Kidney glomerular epithelial cell (primary cell): ENCODE data around the gene NRN1.

Source experiments
- DNase-seq: peaks from one replicate; lab custom pipeline; 2025; lab: John Stamatoyannopoulos, UW

The NRN1 gene

DNA sequence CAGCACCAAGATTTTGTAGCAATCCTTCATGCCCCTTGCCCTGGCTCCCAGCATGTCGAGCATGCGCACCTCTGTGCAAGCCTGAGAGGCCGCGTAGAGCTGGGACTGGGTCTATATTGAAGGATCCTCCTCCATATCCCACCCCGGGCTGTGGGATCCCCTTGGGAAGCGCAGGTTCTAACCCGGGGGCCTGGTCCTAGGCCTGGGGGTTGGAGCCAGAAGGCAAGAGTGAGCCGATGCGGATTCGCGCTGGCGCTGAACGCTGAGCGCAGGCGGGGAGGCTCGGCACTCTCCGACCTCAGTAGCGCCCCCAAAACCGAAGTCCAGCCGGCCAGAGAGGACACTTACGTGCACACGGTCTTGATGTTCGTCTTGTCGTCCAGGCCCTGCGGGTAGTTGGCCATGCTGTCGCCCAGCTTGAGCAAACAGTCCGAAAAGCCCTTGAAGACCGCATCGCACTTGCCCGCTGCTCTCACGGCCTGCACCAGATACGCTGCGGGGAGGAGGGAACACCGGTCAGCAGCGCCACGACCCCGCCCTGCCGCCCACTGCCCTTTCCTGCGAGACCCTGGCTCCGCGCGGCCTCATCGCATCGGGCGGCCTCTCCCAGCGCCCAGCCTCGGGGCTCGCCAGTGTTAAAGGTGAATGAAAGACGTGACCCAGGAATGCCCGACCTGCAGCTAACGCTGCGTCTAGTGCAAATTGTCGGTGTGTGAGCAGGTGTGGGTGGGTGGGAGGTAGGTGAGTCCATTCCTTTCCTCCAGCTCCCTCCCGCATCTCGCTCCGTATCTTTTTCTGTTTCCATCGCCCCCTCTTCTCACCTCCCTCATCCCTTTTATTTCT, 4.5 kb downstream of the NRN1 start:
- DNase-seq = no peak

DNA sequence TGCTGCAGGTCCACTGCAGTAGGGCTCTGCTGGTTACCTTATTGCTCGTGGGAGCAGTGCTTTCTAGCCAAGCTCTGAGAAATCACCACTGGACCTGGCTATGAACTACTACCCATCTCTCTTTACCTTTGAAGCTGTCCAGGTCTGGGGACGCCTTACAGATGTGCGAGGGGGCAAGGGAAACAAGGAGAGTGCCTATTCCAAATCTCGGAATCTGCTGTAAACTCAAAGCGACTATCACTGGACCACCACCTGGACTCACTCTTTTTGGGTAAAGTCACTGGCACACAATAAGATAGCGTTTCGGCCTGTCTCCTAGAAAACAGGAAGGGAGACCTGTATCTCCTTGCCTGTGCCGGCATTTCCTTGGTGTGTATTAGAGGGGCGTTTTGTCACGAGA, 5.3 kb downstream of the NRN1 start:
- DNase-seq = no peak

DNA sequence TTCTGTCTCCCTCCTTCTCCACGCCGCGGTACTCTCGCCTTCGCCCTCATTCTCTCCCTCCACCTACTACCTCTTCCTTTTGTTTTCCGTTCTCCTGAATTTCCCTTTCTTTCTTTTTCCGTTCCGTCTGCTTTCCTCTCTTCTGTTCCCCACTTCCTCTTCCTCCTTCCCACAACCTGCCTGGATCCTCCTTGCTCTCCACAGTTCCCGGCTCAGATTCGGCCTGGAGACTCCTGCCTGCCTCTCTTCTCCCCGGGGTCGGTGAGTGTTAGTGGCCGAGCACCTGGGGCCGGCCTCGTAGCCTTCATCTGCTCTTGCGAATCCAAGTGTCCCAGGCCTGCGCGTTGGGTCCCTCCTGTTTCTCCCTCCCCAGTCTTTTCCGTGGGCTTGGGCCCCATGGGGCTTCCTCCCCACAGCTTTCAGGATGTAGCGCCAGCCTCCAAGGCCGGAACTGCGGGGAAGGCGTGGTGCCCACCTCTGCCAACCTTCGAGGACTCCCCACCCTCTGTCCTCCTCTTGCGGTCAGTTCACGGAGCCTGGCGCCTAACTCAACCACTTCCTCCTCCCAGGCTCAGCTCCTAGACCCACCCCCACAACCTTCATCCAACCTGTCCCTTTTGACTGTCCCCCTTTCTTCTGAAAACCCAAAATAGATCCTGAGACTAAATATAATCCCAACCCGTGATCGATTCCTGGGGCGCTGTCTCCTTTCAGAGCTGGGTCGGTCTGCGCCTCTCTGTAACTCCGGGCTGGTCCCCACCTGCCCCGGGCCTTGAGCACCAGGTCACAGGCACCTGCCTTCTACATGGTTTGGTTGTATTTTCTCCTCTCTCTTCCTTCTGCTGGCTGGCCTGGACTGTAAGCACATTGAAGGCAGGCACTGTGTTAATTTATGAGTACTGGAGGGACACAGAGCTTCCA, 6.8 kb downstream of the NRN1 start:
- no peak for DNase-seq

DNA sequence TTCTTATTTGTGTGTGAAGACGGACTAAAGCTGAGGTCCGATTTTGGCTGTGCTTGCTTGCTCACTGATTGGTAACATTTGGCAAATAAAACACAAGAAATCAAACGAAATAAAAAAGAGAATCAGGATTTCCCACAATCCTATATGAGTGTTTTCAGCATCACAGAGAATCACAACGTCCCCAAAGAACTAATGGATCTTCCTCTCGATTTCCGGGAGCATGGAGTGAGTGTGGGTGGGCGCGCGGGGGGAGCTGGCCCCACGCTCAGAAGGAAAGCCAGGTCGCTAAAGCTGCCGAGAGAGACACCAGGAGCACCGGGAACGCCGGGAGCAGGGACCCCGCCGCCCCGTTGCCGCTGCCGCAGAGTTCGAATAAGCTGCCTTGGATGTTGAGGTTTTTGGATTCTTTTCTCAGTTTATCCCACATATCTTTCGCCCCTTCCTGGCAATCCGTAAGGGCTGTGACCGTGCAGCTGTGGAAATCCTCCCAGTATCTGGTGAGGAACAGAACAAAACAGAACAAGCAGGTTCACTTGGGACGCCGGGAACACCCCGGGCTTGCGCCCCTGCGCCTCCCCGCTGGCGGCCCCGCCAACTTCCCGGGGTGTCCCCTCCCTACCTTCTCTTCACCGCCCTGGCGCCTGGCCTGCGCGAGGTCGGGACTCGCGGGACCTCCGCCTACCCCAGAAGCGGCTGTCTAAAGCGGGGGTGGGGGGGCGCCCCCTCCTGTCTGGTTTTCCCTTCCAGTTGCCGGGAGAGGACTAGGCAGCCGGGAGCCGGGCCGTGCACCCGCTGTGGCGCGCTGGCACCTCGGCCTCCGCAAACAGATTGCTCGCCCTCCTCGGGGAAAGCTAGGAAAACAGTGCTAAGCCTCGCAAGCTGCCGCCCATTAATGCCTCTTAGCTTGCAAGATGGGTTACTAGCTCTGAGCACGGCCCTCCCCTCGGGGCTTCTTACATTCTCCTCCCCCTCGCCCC, 7.7 kb downstream of the NRN1 start:
- no peak for DNase-seq

DNA sequence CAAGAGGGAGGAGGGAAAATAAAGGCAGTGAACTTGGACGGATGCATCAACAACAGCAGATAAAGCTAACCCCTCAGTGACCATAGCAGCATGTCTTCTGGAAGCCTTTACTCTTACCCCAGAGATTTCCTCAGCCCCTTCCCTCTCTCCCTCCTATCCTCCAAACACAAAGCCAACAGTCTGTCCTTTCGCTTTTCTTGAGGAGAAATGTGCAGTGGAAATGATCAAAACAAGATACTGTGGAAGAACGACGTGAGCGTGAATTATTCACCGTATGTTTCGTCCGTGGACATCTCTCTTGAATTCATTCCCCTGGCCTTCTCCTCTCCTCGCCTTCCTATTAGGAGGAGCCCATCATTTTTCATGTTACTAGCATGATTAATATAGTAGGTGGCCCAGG, 8.5 kb downstream of the NRN1 start:
- DNase-seq = no peak

DNA sequence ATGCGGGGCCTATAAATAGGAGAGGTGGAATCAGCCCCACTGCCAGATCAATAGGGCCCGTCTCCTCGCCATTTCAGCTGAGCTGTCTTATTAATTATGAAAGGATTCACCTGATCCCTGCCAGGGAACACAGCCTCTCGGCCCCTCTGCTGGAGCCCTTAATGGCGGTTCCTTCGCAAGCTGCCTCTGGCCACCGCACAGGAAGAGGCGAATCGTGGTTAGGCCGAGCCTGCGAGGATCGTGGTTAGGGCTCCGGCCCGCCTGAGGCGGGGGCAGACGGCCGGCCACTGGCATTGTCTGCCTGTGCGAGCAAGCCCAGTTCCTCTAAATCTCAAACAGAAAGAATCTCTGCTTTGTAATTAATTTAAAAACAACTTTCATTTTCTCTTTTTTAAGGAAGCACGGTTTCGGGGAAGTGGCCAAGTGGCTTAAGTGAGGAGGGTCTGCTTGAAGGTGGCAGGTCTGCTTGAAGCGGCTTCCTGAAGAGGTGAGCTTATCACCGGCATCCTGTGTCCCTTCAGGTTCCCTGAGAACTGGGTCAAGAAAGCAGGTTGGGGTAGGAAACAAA, 9.2 kb downstream of the NRN1 start:
- no peak for DNase-seq

DNA sequence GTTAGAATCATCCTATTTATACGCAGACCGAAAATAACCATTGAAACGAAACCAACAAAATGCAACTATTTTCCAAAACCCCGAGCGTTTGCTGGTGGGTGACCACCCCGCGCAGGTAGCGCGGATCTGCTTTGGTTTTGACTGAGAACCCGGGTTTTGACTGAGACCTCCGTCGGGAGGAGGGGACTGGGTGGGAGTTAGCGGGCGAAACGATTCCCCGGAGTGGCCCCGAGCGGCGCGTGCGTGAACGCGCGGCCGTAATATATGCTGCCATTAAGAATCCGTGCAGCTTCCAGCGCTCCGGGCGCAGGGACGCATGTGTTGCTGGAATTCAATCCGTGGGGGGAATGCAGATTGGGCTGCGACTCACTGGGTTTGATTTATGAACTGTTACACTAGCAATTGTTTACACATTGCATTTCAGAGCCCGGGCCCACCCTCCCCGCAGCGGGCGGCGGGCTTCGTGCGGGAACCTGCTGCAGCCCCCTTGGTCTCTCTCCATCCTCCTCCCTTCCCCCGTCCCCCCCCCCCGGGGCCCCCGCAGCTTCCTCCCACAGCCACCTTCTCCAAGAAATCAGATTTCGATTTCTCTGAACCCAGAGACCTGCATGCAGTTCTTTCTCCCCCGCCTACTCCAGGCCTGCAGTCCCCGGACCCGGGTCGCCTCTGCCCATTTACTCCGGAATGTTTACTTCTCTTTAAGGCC, 9.9 kb downstream of the NRN1 start:
- DNase-seq = no peak

DNA sequence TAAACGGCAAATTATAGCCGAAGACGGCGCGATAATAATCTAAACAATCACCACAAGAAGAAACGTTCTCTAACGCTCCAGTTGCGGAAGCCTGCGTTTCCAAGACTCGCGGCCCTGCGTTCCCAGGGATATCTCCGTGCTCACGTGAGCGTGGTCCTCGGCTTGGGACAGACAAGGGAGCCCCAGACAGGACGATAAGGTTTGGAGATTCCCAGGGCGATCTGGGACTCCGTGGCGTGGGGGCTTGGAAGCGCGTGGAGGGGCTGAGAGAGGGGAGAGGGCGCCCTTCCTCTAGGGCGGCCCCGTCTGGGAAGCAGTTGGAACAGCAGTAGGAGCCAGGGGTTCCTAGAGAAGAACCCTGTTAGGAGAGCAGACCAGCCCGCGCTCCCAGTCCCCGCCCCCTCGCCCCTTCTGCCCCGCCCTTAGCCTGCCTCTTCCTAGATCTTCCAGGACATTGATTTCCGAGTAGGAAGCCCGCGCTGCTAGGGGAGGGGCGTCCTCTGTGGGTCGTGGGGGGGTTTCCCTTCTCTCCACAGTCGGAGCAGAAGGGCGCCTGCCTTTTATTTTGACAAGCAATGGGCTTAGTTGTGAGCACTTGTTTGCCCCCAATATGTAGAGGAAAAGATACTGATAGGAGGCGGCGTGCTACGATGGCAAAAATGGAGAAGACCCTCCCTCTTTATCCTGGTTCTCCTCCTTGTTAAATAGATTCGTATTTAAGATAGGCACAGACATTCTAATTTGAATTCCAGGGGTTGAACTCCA, 10.6 kb downstream of the NRN1 start:
- DNase-seq = no peak

DNA sequence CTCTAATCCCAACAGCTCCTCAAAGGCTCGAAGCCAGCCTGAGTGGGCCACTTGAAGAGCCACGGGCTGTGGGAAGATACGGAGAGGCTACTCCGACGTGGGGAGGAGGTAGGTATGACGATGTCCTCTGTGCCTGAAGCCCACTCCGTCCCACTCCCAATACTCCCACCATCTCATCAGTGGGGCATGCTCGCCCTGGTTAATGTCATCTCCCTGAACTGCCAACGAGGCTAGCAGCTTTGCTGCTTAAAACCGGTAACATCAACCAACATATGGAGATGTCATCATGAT, 11.1 kb downstream of the NRN1 start:
- DNase-seq = no peak

DNA sequence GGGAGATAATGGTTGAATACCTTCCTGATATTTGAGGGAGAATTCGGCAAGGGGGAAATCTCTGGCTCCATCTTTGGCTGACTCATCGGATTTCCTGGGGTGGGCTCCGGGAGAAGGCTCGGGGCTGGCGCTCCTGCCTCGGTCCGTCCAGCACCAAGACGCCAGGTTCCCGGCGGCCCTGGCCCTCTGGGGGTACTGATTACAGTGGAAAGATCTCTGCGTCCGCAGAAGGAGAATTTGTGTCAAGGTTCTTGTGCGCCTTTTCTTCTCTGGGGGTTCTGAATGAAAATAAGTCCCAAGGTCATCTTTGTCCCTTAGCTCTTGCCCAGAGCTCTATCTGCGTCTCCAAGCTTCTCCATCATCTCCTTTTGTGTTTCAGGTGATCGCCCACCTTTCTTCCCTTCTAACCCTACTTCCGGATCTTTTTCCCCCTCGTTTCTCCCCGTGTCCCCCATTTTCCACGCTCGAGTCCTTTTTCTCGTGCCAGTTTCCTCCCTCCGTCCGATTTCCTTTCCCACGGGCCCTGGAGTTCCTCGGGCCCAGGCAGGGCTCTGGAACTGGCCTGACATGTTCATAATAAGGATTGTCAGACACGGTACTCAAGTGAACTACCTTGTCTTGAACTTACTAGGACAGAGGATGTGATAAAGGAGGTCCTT, 11.6 kb downstream of the NRN1 start:
- DNase-seq = no peak

DNA sequence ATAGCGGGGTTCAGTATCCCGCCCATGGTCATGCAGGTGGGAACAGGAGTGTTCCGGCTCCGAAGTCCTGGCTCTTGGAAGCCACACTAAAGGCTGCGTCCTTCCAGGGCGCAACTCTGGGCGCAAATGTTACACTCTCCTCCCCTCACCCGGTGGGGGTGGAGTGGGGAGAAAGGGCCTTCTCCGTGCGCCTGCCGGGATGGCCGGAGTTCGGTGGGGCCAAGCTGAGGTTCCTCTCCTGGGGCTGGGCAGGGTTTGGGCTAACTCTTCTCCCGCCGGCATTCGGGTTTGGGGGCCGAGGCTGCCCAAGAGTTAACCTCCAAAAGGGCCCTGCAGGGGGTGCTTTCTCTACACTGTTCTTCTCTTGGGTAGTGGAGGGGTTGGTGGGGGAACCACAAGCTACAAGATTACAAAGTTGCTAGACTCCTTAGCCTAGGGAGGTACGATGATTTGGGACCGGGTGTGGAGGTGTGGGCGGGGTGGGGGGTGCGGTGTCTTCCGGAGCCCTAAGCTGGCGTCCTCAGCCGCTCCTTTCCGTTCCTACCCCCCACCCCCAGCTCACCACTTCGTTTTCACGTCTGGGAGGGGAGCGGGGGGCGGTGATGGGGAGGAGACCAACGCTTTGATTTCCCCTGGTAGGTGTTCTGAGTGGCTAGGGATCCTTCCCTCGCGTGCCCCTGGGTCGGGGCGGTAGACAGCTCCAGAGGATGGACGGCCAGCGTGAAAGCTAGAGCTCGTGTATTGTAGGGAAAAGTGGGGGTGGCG, 12.3 kb downstream of the NRN1 start:
- DNase-seq = no peak

DNA sequence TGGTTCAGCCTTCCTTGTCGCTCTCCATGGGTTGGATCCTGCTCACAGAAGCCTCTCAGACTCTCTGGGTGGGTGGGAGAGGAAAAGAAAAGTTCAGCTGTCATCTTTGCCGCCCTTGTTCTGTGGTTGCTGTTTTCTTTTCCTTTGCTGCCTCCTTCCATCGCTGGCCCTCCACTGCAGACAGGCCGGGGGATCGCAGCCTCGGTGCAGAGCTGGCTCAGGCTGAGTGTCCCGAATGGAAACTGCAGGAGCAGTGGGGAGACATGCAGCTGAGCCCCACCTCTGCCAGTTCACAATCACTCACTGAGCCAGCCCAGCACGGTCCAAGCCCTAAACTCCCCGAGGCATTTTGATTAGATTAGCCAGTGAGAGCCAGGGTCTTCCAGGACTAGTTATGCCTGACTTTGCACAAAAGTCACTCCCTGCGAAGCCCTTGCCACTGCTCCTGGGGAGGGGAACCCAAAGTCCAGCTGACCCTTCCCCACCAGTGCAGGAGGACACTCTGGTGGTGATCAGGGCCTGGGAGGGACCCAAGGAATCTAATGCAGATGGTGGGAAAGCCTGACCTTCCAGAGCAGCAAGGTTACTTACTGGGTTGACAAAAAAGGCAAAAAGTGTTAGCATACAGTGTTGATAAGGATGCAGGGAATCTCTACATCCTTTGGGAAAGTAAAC, 14.0 kb downstream of the NRN1 start:
- DNase-seq = no peak

DNA sequence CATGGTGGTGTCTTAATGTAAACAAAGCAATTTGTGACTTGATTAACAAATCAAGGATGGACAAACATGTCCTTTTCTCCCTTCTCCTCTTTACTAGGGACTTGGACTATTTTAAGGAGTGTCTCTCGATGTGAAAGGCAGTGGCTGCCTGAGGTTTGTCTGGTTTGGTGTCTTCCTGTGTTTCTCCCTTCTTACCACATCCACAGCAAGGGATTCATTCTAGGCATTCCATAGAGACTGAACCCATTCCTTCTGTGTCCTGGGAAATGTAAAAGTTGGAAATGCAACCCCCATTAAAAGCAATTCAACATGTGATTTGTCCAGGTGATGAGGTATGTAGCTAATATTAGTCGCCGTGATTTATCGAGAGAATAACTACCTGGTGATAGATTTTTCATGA, 15.9 kb downstream of the NRN1 start:
- no peak for DNase-seq

DNA sequence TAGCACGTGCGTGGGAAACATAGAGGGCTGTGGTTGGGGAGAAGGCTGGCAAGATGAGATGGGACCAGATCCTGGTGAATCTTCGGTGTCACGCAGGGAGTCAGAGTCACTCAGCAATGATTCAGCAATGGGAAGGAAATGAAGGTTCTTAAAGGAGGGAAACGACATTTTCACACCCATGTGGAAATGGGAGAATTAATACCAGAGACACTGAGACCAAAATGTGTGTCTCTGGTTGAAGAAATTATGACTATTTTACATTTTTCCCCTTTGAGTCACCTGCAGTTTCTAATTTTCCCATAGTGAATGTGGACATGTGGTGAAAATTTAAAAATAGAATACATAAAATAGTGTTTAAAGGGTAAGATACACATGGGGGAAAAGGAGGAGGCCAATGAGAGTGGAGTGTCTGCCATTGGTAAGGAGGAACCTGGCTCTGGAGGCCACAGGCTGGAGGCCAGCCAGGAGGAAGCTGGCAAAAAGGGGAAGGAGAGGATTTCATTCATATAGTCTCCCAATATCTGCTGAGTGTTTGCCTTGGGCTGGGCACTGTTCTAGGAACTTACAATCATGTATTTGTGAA, 17.5 kb downstream of the NRN1 start:
- DNase-seq = no peak

DNA sequence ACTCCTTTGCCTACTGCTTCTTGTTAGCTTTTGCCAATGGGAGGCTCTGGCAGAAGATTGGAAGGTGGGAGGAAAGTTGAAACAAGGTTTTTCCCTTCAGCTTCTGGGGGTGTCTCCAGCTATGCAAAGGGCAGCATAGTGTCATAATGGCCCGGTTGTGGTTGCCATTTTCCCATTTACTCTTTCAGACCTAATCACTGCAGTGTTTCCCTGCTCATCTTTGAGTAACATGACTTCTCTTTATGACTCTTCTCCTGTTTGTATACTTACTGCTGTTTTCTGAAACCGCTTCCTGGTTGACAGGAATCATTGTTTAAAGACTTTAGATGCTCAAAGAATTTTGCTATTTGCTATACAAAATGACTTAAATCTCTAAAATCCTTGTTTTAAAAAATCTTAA, 19.9 kb downstream of the NRN1 start:
- no peak for DNase-seq

DNA sequence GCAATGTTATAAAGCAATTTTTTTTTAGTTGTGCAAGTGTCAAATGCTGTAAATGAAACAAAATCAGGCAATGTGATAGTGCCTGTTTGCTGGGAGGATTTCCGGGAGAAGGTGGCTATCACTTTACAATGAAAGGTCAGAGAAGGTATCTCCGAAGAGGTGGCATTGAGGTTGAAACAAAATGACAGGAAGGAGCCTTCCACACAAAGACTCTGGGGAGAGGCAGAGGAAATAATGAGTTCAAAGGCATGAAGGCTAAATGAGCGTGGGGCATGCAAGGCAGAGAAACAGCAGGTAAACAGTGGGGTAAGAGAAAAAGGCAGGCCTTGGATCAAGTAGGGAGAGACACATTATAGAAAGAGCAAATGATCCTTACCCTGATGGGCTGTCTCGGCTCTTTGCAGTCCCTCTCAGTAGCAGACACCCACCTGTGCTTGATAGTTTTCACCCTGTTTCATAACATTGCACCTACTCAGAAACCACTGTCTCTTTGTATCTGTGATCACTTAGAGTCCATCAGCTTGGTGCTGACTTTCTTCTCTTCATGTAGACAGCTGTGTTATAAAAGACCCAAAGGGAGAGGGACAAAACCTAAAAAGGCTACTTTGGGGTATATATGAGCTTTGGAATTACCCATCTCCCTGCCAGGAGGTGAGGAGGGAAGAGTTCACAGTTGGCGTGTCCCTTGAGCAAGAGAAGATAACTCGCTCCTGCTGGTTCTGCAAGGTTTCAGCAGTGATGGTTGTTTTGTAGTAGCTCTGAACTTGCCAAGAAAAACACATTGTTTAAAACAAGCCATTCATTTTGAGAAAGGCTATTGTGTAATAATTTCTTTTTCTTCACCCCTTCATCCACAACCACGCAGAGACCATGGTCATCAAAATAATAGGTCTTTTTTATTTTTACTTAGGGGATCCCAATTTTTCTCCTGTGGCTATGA, 22.3 kb downstream of the NRN1 start:
- DNase-seq = no peak
